HFFc6 (cell line): ENCODE data around the gene ENAH. TPM values are rescaled to one million over a fixed set of nuclear protein-coding genes. Genes with fewer than 3 reads are reported as not detected.

Experiments
- DNase-seq: peaks from one replicate; pipeline ENCODE4 v3.0.0-alpha.2; 2018
- H3K27ac Mint-ChIP-seq: 2 replicates; pipeline ENCODE4 v1.8.0; 2020; ENCODE audit warnings: mild to moderate bottlenecking, mixed read lengths
- H3K27me3 Mint-ChIP-seq: 2 replicates; pipeline ENCODE4 v1.8.0; 2021; ENCODE audit warnings: mild to moderate bottlenecking, moderate library complexity, mixed read lengths; ENCODE audit not compliant: insufficient read depth
- H3K36me3 Mint-ChIP-seq: 2 replicates; pipeline ENCODE4 v1.8.0; 2021; ENCODE audit warnings: low read depth, mixed read lengths
- H3K4me1 Mint-ChIP-seq: 2 replicates; pipeline ENCODE4 v1.8.0; 2020; ENCODE audit warnings: low read depth, mixed read lengths
- H3K4me3 Mint-ChIP-seq: 2 replicates; pipeline ENCODE4 v1.8.0; 2020; ENCODE audit warnings: mild to moderate bottlenecking, moderate library complexity, mixed read lengths
- H3K9me3 Mint-ChIP-seq: 2 replicates; pipeline ENCODE4 v1.8.0; 2020; ENCODE audit warnings: mild to moderate bottlenecking, mixed read lengths
- total RNA-seq, 6 experiments: library from RNA; stranded (reverse); fragmentation: NEBNext Ultra II Directional; extraction: Animal tissue kit (Norgen Biotek cat#: 25700); gene quantifications; 2 replicates in 1 of 6; 3 replicates in 5 of 6; pipeline ENCODE4 v1.2.3, GENCODE V29; 2021
- TF ChIP-seq, protein P1 (sequence below): fragments of 200-600 bp; sonication (generic); IDR thresholded peaks from 2 replicates; pipeline ENCODE4 v1.5.0; 2021; ENCODE audit warnings: antibody characterized with exemption, mild to moderate bottlenecking

Gene ENAH
- total RNA-seq, 6 experiments from 2014 or later, result 133 to 171 (median 139) TPM

DNA sequence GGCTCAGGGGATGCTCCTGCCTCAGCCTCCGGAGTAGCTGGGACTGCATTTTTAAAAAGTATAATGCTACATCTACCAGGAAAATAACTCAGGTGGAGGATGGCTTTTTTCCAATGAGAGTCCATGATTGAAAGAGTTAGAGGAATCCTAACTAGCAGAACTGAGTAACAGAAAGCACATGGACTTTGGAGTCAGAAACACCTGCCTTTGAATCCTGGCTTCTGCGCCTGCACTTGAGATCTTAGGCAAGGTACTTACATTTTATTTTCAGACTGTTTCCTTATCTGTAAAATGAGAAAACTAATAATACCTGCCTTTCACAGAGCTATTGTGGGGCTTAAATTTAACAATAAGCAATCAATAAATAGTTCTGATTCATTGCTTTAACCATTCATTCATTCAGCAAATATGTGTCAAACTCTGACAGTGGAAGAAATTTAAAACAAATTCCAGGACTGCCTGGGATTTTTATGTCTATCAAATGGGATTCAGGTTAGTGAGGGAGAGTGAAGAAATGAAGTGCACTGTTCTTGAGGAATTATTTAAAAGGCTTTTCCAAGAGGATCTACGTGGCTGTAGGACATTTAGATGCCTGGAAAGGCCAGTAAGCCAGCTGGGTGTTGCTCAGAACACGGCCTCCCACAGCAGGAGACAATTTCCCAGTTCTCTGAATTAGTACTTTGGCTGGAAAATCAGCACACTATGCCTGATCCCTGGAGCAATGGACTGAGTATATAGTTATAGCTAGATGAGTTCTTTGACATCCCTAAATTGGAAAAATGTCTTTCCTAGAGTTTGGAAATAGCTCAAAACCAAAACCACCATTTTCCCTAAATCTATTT lies 212.3 kb downstream of the ENAH start:
- Mint-ChIP-seq H3K4me3 (no peak overlapping the region), H3K27me3 (peaks cover 13% of the 10 kb centered on the region)
- DNase-seq, result no peak

DNA sequence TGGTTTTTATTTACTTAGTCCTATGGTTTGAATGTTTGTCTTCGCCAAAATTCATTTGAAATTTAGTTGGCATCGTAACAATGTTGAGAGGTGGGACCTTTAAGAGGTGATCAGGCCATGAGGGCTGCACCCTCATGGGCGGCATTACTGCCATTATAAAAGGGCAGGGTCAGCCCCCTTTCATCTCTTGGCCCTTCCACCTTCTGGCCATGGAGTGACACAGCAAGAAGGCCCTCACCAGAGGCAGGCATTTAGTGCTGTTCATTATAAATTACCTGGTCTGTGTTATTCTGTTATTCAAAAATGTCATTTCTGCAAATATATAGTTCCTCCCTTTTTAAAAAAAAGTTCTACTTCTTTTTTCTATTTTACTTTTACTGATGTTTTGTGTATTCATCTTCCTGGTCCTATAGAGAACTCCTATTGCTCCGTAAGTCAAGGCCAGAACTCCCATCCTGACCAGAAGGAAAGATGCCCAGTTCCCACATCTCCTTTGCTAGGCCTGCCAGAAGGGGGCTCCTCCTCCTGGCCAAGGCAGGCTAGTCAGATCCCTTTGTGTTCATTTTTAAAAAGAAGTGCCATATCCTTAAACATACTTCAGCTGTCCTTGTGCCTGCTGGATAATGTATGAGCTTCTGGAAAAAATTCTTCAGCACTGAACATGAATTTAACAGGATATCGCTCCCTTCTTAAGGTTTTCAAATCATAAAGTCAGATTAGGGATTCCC lies 215.0 kb downstream of the ENAH start:
- Mint-ChIP-seq H3K9me3 (no peaks in the 10 kb centered on the region), H3K4me3 (no peak overlapping the region), H3K4me1 (peaks cover 14% of the 10 kb centered on the region), H3K27me3 (peaks cover 16% of the 10 kb centered on the region), H3K36me3 (no peaks in the 10 kb centered on the region), H3K27ac (no peak overlapping the region)
- TF ChIP-seq, protein P1, sequence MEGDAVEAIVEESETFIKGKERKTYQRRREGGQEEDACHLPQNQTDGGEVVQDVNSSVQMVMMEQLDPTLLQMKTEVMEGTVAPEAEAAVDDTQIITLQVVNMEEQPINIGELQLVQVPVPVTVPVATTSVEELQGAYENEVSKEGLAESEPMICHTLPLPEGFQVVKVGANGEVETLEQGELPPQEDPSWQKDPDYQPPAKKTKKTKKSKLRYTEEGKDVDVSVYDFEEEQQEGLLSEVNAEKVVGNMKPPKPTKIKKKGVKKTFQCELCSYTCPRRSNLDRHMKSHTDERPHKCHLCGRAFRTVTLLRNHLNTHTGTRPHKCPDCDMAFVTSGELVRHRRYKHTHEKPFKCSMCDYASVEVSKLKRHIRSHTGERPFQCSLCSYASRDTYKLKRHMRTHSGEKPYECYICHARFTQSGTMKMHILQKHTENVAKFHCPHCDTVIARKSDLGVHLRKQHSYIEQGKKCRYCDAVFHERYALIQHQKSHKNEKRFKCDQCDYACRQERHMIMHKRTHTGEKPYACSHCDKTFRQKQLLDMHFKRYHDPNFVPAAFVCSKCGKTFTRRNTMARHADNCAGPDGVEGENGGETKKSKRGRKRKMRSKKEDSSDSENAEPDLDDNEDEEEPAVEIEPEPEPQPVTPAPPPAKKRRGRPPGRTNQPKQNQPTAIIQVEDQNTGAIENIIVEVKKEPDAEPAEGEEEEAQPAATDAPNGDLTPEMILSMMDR, result peak; percentile 67
- no peak for DNase-seq

More for the DNA sequence above, 212.3 kb downstream of the ENAH start:
- TF ChIP-seq, protein P1, result no peak
- Mint-ChIP-seq H3K9me3 (no peaks in the 10 kb centered on the region), H3K27ac (no peak overlapping the region), H3K4me1 (peaks cover 25% of the 10 kb centered on the region), H3K36me3 (no peaks in the 10 kb centered on the region)

Other genes with a start within 250 kb of the ENAH start
- gene LBR, start 225.1 kb downstream of the ENAH start, total RNA-seq, result 10 to 100 TPM; 20.7 to 42.7 (median 36.3) TPM
- gene SRP9, start 124.7 kb upstream of the ENAH start, total RNA-seq, result 100 to 1,000 TPM; 219 to 277 (median 246) TPM
- gene EPHX1, start 157.0 kb upstream of the ENAH start, total RNA-seq, result 10 to 100 TPM; 30.3 to 38.7 (median 34.9) TPM
- gene TMEM63A, start 229.3 kb upstream of the ENAH start, total RNA-seq, result 10 to 100 TPM; 18.9 to 29.1 (median 22.0) TPM
- gene LEFTY1, start 236.0 kb upstream of the ENAH start, total RNA-seq, result not detected